Skeletal muscle tissue (tissue), 4 donors: ENCODE data around the gene MRPL39. TPM values are rescaled to one million over a fixed set of nuclear protein-coding genes. Genes with fewer than 3 reads are reported as not detected.

Experiments
- H3K27ac ChIP-seq: one replicate; pipeline ENCODE4 v1.7.0; 2013; ENCODE audit warnings: mild to moderate bottlenecking, low read depth, low read length, inconsistent platforms
- H3K27me3 ChIP-seq, 3 donors: one replicate each; pipeline ENCODE4 v1.7.0; 2013; ENCODE audit warnings: low read length in 3 of 3; ENCODE audit not compliant: control insufficient read depth in 3 of 3, insufficient read depth in 3 of 3
- H3K36me3 ChIP-seq, 3 donors: one replicate each; pipeline ENCODE4 v1.7.0; 2013; ENCODE audit warnings: low read length in 3 of 3; ENCODE audit not compliant: control insufficient read depth in 3 of 3, insufficient read depth in 3 of 3
- H3K4me1 ChIP-seq, 3 donors: one replicate each; pipeline ENCODE4 v1.7.0; 2013; ENCODE audit warnings: low read length in 3 of 3, mild to moderate bottlenecking in 3 of 3; ENCODE audit not compliant: control insufficient read depth in 3 of 3, insufficient read depth in 3 of 3
- H3K4me3 ChIP-seq, 3 donors: one replicate each; pipeline ENCODE4 v1.7.0; 2013; ENCODE audit warnings: low read length in 3 of 3
- H3K9ac ChIP-seq, 3 donors: one replicate each; pipeline ENCODE4 v1.7.0; 2013; ENCODE audit warnings: low read length in 3 of 3, mild to moderate bottlenecking in 3 of 3, moderate library complexity in 2 of 3, low read depth in 1 of 3
- H3K9me3 ChIP-seq, 3 donors: one replicate each; pipeline ENCODE4 v1.7.0; 2013; ENCODE audit warnings: low read length in 3 of 3; ENCODE audit not compliant: control insufficient read depth in 3 of 3
- total RNA-seq: library from RNA; depleted of rRNA; stranded (reverse); fragments of >200 nt; gene quantifications from one replicate; pipeline ENCODE4 v1.2.3, GENCODE V29; 2014
- donor health status: Osteomylitis.

MRPL39 gene
- total RNA-seq, 1 donor from 2014 or later, result 33.4 TPM

DNA sequence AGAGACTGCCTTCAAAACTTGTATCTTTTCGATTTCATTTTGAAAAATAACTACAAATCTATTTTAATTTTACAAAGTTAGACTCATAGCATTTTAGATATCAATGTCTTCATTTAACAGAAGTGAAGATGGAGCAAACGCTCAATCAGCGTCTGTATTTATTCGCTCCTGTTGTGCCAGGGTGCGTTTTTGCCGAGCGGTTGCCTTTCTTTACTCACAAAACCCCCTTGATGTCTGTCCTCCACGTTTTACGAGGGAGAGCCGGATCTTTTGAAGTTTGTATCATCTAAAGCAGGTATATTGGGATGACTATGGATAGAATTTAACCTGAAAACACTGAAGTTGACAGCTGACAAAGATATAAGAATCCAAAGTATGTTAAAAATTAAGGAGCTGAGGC is 44.6 kb downstream of the MRPL39 start:
- Histone ChIP-seq H3K4me3 (peak overlapping the region; percentile 66 to 69 (median 68)), H3K27me3 (no peaks in the 10 kb centered on the region), H3K27ac (no peak overlapping the region), H3K9ac (peak overlapping the region in 1 of 3 donors; percentile 65), H3K9me3 (no peaks in the 10 kb centered on the region), H3K4me1 (peaks cover 0 to 8% (median 0%) of the 10 kb centered on the region in 3 donors), H3K36me3 (peaks cover 2 to 9% (median 8%) of the 10 kb centered on the region in 3 donors)

GRCh38 chr21:25561668-25562641 is 45.3 kb downstream of the MRPL39 start:
- H3K27ac ChIP-seq, result peak overlapping the region; percentile 55
- H3K9ac ChIP-seq, result peak overlapping the region; percentile 54 to 65 (median 64)
- peaks cover 0 to 7% (median 0%) of the 10 kb centered on the region in 3 donors for H3K4me1 ChIP-seq
- H3K36me3 ChIP-seq, result peaks cover 2 to 9% (median 8%) of the 10 kb centered on the region in 3 donors
- peak overlapping the region; percentile 66 to 69 (median 68) for H3K4me3 ChIP-seq
- H3K27me3 ChIP-seq, result no peaks in the 10 kb centered on the region
- H3K9me3 ChIP-seq, result no peaks in the 10 kb centered on the region

DNA sequence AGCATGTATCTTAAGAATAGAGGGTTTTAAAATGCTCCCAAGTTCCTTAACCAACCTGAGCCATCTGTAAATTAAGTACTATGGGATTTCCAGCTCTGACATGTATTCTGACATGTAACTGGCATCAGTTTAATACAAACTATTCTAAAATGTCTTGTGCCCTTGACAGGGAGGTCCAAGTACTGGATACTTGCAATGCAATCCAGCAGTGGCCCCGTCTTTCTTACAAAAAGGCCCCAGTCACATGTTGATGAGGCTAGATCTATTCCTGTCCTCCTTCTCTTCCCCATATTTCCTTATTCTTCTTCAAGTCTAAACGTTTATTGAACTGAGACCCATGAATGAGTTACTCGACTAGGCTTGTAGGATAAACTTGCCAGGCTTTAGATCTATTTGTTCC is 46.4 kb downstream of the MRPL39 start:
- Histone ChIP-seq H3K27me3 (no peaks in the 10 kb centered on the region), H3K9ac (no peak overlapping the region), H3K9me3 (no peaks in the 10 kb centered on the region), H3K4me3 (no peak overlapping the region), H3K36me3 (peaks cover 0 to 7% (median 4%) of the 10 kb centered on the region in 3 donors), H3K4me1 (peaks cover 0 to 7% (median 0%) of the 10 kb centered on the region in 3 donors), H3K27ac (peak overlapping the region; percentile 31)

GRCh38 chr21:25560271-25560685 is 47.0 kb downstream of the MRPL39 start:
- H3K4me1 ChIP-seq, result peaks cover 0 to 7% (median 0%) of the 10 kb centered on the region in 3 donors
- no peak overlapping the region for H3K27ac ChIP-seq
- no peaks in the 10 kb centered on the region for H3K27me3 ChIP-seq
- H3K4me3 ChIP-seq, result no peak overlapping the region
- peaks cover 0 to 2% (median 0%) of the 10 kb centered on the region in 3 donors for H3K36me3 ChIP-seq
- H3K9me3 ChIP-seq, result no peaks in the 10 kb centered on the region
- H3K9ac ChIP-seq, result no peak overlapping the region

DNA sequence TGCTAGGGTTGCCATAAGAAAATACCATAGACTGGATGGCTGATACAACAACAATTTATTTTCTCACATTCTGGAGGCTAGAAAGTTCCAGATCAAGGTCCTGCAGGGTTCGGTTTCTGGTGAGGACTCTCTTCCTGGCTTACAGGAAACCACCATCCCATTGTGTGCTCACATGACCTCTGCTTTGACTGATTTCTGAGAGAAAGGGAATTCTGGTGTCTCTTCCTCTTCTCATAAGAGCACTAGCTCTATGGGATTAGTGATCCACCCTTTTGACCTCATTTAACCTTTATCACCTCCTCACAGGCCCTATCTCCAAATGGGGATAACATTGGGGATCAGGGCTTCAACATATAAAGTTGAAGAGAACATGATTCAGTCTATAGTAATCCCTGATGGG is 47.5 kb downstream of the MRPL39 start:
- H3K27me3 ChIP-seq, result no peaks in the 10 kb centered on the region
- H3K9me3 ChIP-seq, result no peaks in the 10 kb centered on the region
- no peak overlapping the region for H3K27ac ChIP-seq
- H3K9ac ChIP-seq, result no peak overlapping the region
- H3K4me1 ChIP-seq, result peaks cover 0 to 7% (median 0%) of the 10 kb centered on the region in 3 donors
- no peaks in the 10 kb centered on the region for H3K36me3 ChIP-seq
- no peak overlapping the region for H3K4me3 ChIP-seq

- no peaks in the 10 kb centered on the region for H3K27me3 ChIP-seq
- no peak overlapping the region for H3K9ac ChIP-seq
- H3K36me3 ChIP-seq, result no peaks in the 10 kb centered on the region
- peaks cover 0 to 7% (median 0%) of the 10 kb centered on the region in 3 donors for H3K4me1 ChIP-seq
- no peak overlapping the region for H3K27ac ChIP-seq
- H3K9me3 ChIP-seq, result no peaks in the 10 kb centered on the region
- no peak overlapping the region for H3K4me3 ChIP-seq
These were observed 49.2 kb downstream of the MRPL39 start for GRCh38 chr21:25558123-25558522.

- H3K9ac ChIP-seq, result no peak overlapping the region
- H3K9me3 ChIP-seq, result no peaks in the 10 kb centered on the region
- H3K27ac ChIP-seq, result no peak overlapping the region
- no peaks in the 10 kb centered on the region for H3K27me3 ChIP-seq
- H3K36me3 ChIP-seq, result no peaks in the 10 kb centered on the region
- H3K4me1 ChIP-seq, result peaks cover 0 to 2% (median 0%) of the 10 kb centered on the region in 3 donors
- H3K4me3 ChIP-seq, result no peak overlapping the region
These were observed 50.1 kb downstream of the MRPL39 start for GRCh38 chr21:25557180-25557579.

DNA sequence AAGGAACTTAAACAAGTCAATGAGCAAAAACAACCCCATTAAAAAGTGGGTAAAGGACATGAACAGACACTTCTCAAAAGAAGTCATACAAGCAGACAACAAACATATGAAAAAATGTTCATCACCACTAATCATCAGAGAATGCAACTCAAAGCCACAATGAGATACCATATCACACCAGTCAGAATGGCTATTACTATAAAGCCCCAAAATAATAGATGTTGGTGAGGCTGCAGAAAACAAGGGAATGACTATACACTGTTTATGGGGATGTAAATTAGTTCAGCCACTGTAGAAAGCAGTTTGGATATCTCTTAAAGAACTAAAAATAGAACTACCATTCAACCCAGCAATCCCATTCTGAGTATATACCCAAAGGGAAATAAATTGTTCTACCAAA is 51.2 kb downstream of the MRPL39 start:
- H3K9ac ChIP-seq, result no peak overlapping the region
- no peaks in the 10 kb centered on the region for H3K4me1 ChIP-seq
- H3K36me3 ChIP-seq, result no peaks in the 10 kb centered on the region
- H3K27me3 ChIP-seq, result no peaks in the 10 kb centered on the region
- H3K9me3 ChIP-seq, result no peaks in the 10 kb centered on the region
- no peak overlapping the region for H3K4me3 ChIP-seq
- no peak overlapping the region for H3K27ac ChIP-seq

DNA sequence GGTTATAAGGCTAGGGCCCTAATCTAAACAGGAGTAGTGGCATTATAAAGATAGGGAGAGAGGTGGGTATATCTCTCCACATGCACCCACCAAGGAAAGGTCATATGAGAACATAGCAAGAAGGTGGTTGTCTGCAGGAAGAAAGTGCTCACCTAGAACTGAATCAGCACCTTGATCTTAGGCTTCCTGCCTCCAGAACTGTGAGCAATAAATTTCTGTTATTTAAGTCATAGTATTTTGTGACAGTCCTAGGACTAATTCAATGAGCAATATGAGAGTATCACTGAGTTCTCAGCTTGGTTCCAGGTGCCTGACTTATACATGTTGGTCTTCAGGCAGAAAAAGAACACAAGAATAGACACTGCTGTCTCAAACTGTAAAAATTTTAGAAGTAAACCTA is 51.8 kb downstream of the MRPL39 start:
- no peaks in the 10 kb centered on the region for H3K4me1 ChIP-seq
- no peak overlapping the region for H3K27ac ChIP-seq
- no peak overlapping the region for H3K4me3 ChIP-seq

DNA sequence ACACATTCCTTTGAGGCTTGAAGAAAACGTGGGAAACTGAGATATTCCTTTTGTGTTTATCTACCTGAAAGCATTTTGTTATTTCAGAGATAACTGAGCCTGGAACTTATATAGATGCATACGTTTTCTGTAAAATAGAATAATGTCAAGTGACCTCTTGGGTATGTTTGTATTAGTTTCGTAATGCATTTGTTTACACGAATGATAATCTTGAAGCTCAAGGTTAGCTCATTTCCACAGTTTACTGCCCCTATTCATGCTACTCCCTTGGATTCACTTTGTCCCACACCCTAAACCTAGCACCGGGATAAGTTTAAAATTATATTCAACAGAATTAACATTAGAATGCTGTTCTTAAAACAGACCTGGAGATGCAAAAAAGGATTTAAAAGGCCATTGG is 54.4 kb downstream of the MRPL39 start:
- Histone ChIP-seq H3K4me1 (no peaks in the 10 kb centered on the region), H3K4me3 (no peak overlapping the region), H3K36me3 (no peaks in the 10 kb centered on the region), H3K27ac (no peak overlapping the region), H3K9ac (no peak overlapping the region), H3K27me3 (no peaks in the 10 kb centered on the region), H3K9me3 (no peaks in the 10 kb centered on the region)

More for the DNA sequence above, 51.8 kb downstream of the MRPL39 start:
- Histone ChIP-seq H3K9me3 (no peaks in the 10 kb centered on the region), H3K36me3 (no peaks in the 10 kb centered on the region), H3K9ac (no peak overlapping the region), H3K27me3 (no peaks in the 10 kb centered on the region)
